Panc1 (cell line): ENCODE results near the gene RCCD1. TPM values are rescaled to one million over a fixed set of nuclear protein-coding genes. Genes with fewer than 3 reads are reported as not detected.

Experiments
- ATAC-seq: fragments of 200-7000 bp; cut with Tn5 transposase; 2 replicates; pipeline ENCODE4 v1.9.1; 2020; ENCODE audit warnings: mild to moderate bottlenecking, moderate library complexity
- BruUV-seq: library from RNA; stranded (reverse); fragments of 400-500 nt; replicated peaks from 2 replicates; lab custom pipeline; 2021; lab: Mats Ljungman, UMichigan
- CTCF ChIA-PET: fragments of 300-600 bp; sonication (Branson Sonifier 250); formaldehyde crosslinking; loops from one replicate; lab custom pipeline; 2022; ENCODE audit warnings: antibody characterized with exemption; lab: Charles Lee
- POLR2A ChIA-PET: fragments of 300-600 bp; sonication (Branson Sonifier 250); formaldehyde crosslinking; loops from one replicate; lab custom pipeline; 2022; ENCODE audit warnings: antibody characterized with exemption; lab: Charles Lee
- DNase-seq: peaks from one replicate; pipeline ENCODE4 v3.0.0-alpha.2; 2010; ENCODE audit warnings: low read depth, low spot score
- H3K27ac ChIP-seq: 2 replicates; pipeline ENCODE4 v1.5.1; 2011; ENCODE audit warnings: mild to moderate bottlenecking, low read length, inconsistent platforms
- H3K27me3 ChIP-seq: fragments of 200-500 bp; sonication (Bioruptor generic); 2 replicates; pipeline ENCODE4 v1.6.0; 2014; ENCODE audit warnings: low read length, inconsistent platforms; ENCODE audit not compliant: control insufficient read depth, insufficient read depth
- H3K36me3 ChIP-seq: fragments of 200-500 bp; sonication (Bioruptor generic); 2 replicates; pipeline ENCODE4 v1.5.1; 2014; ENCODE audit warnings: inconsistent platforms, mild to moderate bottlenecking, low read length, moderate library complexity; ENCODE audit not compliant: control insufficient read depth, insufficient read depth
- H3K4me1 ChIP-seq: 2 replicates; pipeline ENCODE4 v1.5.1; 2011; ENCODE audit warnings: inconsistent platforms, mild to moderate bottlenecking, low read length, moderate library complexity; ENCODE audit not compliant: control insufficient read depth, insufficient read depth
- H3K4me3 ChIP-seq, 2 experiments: 2 replicates each; pipeline ENCODE4 v1.5.1; 2011 to 2012; ENCODE audit warnings: low read depth in 2 of 2, low read length in 2 of 2, mild to moderate bottlenecking in 2 of 2, inconsistent platforms in 1 of 2, moderate library complexity in 1 of 2
- H3K9me3 ChIP-seq: fragments of 200-500 bp; sonication (Bioruptor generic); 2 replicates; pipeline ENCODE4 v1.5.1; 2014; ENCODE audit warnings: low read depth, mild to moderate bottlenecking, inconsistent platforms, low read length, moderate library complexity; ENCODE audit not compliant: control insufficient read depth, insufficient read depth
- CTCF ChIP-seq: fragments of 450-650 bp; IDR thresholded peaks from 2 replicates; pipeline ENCODE4 v1.5.1; 2017; ENCODE audit warnings: mild to moderate bottlenecking
- REST ChIP-seq, 2 experiments: IDR thresholded peaks; 2 replicates each; pipeline ENCODE4 v1.6.1; 2011 to 2012; ENCODE audit warnings: low read depth in 2 of 2, control low read depth in 1 of 2, low read length in 1 of 2, mild to moderate bottlenecking in 1 of 2, moderate library complexity in 1 of 2; ENCODE audit not compliant: insufficient read depth in 1 of 2
- SIN3A ChIP-seq: IDR thresholded peaks from 2 replicates; pipeline ENCODE4 v1.6.1; 2012; ENCODE audit warnings: low read depth, mild to moderate bottlenecking, low read length, moderate library complexity, borderline replicate concordance; ENCODE audit not compliant: insufficient read depth
- TCF7L2 ChIP-seq: IDR thresholded peaks from 2 replicates; pipeline ENCODE4 v1.6.1; 2011; ENCODE audit warnings: mild to moderate bottlenecking, low read depth, low read length, inconsistent platforms
- in situ Hi-C: cut with HindIII; loops from 2 replicates; pipeline ENCODE4 v1.10.0; 2016; ENCODE audit warnings: low sequenced_read_pairs, low pct_unique_long_range_greater_than_20kb
- intact Hi-C: fragments of 100-400 bp; cut with micrococcal nuclease; formaldehyde crosslinking; loops from one replicate; pipeline ENCODE4 v1.10.0; 2022; ENCODE audit not compliant: unreplicated experiment
- total RNA-seq: library from RNA; stranded (reverse); gene quantifications from one replicate; pipeline ENCODE4 v1.2.1, GENCODE V29; 2021; ENCODE audit not compliant: unreplicated experiment

RCCD1 gene
- total RNA-seq, 1 experiment from 2014 or later = 23.6 TPM

- TF ChIP-seq TCF7L2 = no peak
- no peak for TF ChIP-seq REST (IDR thresholded peaks at IDR 0.05; ENCODE audit: insufficient read depth in 1 of 2, low read depth in 2 of 2, low read length in 1 of 2)
- in situ Hi-C loops (no loop called here), intact Hi-C loops (no loop called here)
- H3K36me3 ChIP-seq = peaks cover 6% of the 10 kb centered on the region
- no peak overlapping the region for H3K4me3 ChIP-seq
- BruUV-seq = no TSS peak
- H3K27me3 ChIP-seq = no peaks in the 10 kb centered on the region
- peaks cover 13% of the 10 kb centered on the region for H3K4me1 ChIP-seq
- no peaks in the 10 kb centered on the region for H3K9me3 ChIP-seq
- DNase-seq = no peak
- ChIA-PET POLR2A (no interaction called here), CTCF (no interaction called here)
- no peak overlapping the region for H3K27ac ChIP-seq
- ATAC-seq = no peak
Measured at GRCh38 chr15:90960298-90961091, 5.8 kb downstream of the RCCD1 start.

GRCh38 chr15:90962021-90962420, 7.3 kb downstream of the RCCD1 start:
- BruUV-seq = no TSS peak
- H3K27ac ChIP-seq = no peak overlapping the region
- POLR2A ChIA-PET = no interaction called here
- TF ChIP-seq REST (IDR thresholded peaks at IDR 0.05; ENCODE audit: insufficient read depth in 1 of 2, low read depth in 2 of 2, low read length in 1 of 2) = no peak
- TF ChIP-seq CTCF = no peak
- TF ChIP-seq SIN3A = no peak
- TF ChIP-seq TCF7L2 = no peak
- no peaks in the 10 kb centered on the region for H3K27me3 ChIP-seq
- ATAC-seq = no peak
- in situ Hi-C loops = no loop called here
- H3K4me1 ChIP-seq = peaks cover 4% of the 10 kb centered on the region
- intact Hi-C loops = no loop called here
- CTCF ChIA-PET = no interaction called here
- peaks cover 19% of the 10 kb centered on the region for H3K36me3 ChIP-seq
- no peaks in the 10 kb centered on the region for H3K9me3 ChIP-seq
- DNase-seq = no peak
- H3K4me3 ChIP-seq = no peak overlapping the region
